RWPE2 (cell line): ENCODE data around the gene UCP3.

Source experiments
- ATAC-seq: fragments of 200-7000 bp; cut with Tn5 transposase; 3 replicates; pipeline ENCODE4 v1.9.1; 2021; ENCODE audit warnings: low read depth
- DNase-seq: peaks from one replicate; pipeline ENCODE4 v3.0.0-alpha.2; 2020; ENCODE audit warnings: low spot score
- H3K27ac ChIP-seq: fragments of 450-650 bp; 2 replicates; pipeline ENCODE4 v1.5.1; 2017; ENCODE audit warnings: mild to moderate bottlenecking; ENCODE audit not compliant: poor library complexity, severe bottlenecking
- H3K27me3 ChIP-seq: fragments of 250-450 bp; sonication (Bioruptor Pico); 2 replicates; pipeline ENCODE4 v1.5.1; 2021; ENCODE audit warnings: mild to moderate bottlenecking, moderate library complexity; ENCODE audit not compliant: insufficient read depth, poor library complexity, severe bottlenecking
- H3K36me3 ChIP-seq: fragments of 250-450 bp; sonication (Bioruptor Pico); 2 replicates; pipeline ENCODE4 v1.5.1; 2020; ENCODE audit warnings: low read depth, mild to moderate bottlenecking, moderate library complexity
- H3K4me1 ChIP-seq: fragments of 250-450 bp; sonication (Bioruptor Pico); 2 replicates; pipeline ENCODE4 v1.5.1; 2021; ENCODE audit warnings: mild to moderate bottlenecking, moderate library complexity; ENCODE audit not compliant: insufficient read depth, poor library complexity, severe bottlenecking
- H3K4me3 ChIP-seq: fragments of 250-450 bp; sonication (Bioruptor Pico); 2 replicates; pipeline ENCODE4 v1.5.1; 2021; ENCODE audit warnings: mild to moderate bottlenecking, moderate library complexity; ENCODE audit not compliant: severe bottlenecking
- H3K9me3 ChIP-seq: fragments of 250-450 bp; sonication (Bioruptor Pico); 2 replicates; pipeline ENCODE4 v1.5.1; 2021; ENCODE audit warnings: mild to moderate bottlenecking, moderate library complexity; ENCODE audit not compliant: severe bottlenecking
- CTCF ChIP-seq: fragments of 450-650 bp; IDR thresholded peaks from one replicate; pipeline ENCODE4 v1.5.1; 2017; ENCODE audit warnings: mild to moderate bottlenecking, moderate library complexity; ENCODE audit not compliant: poor library complexity, severe bottlenecking

Gene UCP3

DNA sequence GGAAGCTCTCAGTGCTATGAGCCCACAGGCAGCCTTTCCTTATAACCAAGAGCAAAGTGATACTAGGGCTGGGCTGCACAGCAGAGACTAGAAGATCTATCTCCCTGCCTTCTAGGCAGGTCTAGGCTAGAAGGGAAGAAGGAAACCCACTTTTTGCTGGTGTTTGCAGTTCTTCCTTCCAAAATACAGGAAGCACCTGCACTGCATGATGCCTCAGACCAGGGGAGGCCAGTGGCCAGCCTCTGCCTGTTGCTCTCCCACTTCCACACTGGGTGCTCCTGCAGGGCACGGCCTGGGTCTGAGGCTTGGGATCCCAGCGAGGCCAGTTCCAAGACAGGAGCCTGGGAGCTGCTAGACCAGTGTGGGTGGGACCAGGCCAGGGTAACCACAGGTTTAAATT, 6.0 kb upstream of the UCP3 start:
- Histone ChIP-seq H3K27ac (no peak overlapping the region), H3K4me1 (no peaks in the 10 kb centered on the region), H3K9me3 (no peaks in the 10 kb centered on the region), H3K27me3 (no peaks in the 10 kb centered on the region), H3K36me3 (no peaks in the 10 kb centered on the region), H3K4me3 (no peak overlapping the region)
- TF ChIP-seq CTCF: no peak
- no peak for DNase-seq
- no peak for ATAC-seq

- no peak for DNase-seq
- Histone ChIP-seq H3K9me3 (no peaks in the 10 kb centered on the region), H3K4me1 (no peaks in the 10 kb centered on the region), H3K27me3 (no peaks in the 10 kb centered on the region), H3K36me3 (no peaks in the 10 kb centered on the region), H3K4me3 (no peak overlapping the region), H3K27ac (no peak overlapping the region)
- TF ChIP-seq CTCF: no peak
- no peak for ATAC-seq
Observed at GRCh38 chr11:74013141-74013540, 4.3 kb upstream of the UCP3 start.

GRCh38 chr11:74012074-74012809, 3.4 kb upstream of the UCP3 start:
- H3K4me1 ChIP-seq: no peaks in the 10 kb centered on the region

DNA sequence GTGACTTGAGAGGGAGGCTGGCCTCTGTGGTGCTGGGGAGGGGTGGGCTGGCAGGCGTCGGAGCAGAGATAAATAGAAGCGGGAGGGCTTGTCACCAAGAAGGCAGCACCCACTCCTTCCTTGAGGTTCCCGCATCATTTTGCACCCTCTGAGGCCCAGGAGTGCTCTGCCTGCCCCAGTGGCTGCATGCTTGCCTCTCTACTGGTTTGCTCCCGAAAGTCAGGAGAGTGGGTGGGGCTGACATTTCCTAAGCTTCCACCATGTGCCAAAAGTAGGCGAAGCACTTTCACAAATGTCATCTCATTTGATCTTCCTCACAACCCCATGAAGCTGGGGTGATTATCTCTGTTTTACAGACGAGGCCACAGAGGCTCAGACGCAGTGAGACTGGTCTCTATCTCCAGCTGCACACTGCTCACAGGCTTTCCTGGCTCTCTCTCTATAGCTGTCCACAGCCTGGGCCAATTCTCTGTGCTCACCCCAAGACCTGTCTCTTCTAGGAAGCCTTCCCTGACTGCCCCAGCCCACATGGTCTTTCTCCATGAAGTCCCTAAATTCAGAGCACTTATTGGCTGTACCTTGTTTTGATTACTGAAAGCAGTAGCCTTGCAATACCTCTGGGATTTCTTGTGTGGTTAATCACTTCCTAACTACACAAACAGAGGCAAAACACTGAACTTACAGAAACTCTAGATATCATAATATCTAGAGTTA, 2.6 kb upstream of the UCP3 start:
- Histone ChIP-seq H3K36me3 (no peaks in the 10 kb centered on the region), H3K9me3 (no peaks in the 10 kb centered on the region), H3K27ac (no peak overlapping the region), H3K27me3 (no peaks in the 10 kb centered on the region), H3K4me1 (no peaks in the 10 kb centered on the region), H3K4me3 (no peak overlapping the region)
- no peak for DNase-seq
- TF ChIP-seq CTCF: no peak
- ATAC-seq: no peak

More at GRCh38 chr11:74012074-74012809, 3.4 kb upstream of the UCP3 start:
- no peaks in the 10 kb centered on the region for H3K9me3 ChIP-seq
- no peak overlapping the region for H3K27ac ChIP-seq
- H3K27me3 ChIP-seq: no peaks in the 10 kb centered on the region
- no peak for TF ChIP-seq CTCF
- no peaks in the 10 kb centered on the region for H3K36me3 ChIP-seq
- no peak for ATAC-seq
- no peak overlapping the region for H3K4me3 ChIP-seq
- no peak for DNase-seq
